ENCODE results near the gene SLC25A22. TPM values are rescaled to one million over a fixed set of nuclear protein-coding genes. Genes with fewer than 3 reads are reported as not detected.
A peak's percentile ranks its signal among the peaks of the same experiment; 100 is the strongest.

Gene SLC25A22
- total and polyA plus RNA-seq, 10 of the 15 experiments (the other 5 are each of a cell fraction or from before 2014, with no cell fraction given) = 0.27 to 27.0 (median 8.2) TPM

DNA sequence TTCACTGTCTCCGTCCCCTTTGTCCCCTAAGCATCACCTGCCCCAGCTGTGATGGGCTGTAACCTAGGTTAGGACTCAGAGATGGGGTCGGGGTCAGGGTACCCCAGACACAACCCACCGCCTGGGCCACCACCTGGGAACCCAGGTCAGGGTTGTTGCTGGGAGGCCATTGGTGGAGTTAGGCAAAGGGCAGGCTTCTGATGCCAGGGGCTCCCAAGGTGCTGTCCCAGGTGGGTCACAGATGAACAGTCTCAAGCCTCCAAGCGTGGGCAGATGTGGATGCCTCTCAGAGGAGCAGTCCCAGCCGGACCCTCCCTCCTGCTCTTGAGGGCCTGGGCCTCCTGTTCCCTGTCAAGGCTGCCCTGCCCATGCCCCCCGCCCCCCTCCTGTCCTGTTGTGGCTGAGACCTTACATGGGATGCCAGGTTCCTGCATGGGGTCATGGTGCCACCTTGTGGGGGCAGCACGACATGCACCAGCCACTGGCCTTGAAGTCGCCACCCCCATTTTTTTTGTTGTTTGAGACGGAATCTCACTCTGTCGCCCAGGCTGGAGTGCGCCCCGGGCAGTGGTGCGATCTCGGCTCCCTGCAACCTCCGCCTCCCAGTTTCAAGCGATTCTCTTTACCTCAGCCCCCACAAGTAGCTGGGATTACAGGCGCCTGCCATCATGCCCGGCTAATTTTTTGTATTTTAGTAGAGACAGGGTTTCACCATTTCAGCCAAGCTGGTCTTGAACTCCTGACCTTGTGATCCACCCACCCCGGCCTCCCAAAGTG, 32.9 kb downstream of the SLC25A22 start (continued):
- TF ChIP-seq, protein P1, sequence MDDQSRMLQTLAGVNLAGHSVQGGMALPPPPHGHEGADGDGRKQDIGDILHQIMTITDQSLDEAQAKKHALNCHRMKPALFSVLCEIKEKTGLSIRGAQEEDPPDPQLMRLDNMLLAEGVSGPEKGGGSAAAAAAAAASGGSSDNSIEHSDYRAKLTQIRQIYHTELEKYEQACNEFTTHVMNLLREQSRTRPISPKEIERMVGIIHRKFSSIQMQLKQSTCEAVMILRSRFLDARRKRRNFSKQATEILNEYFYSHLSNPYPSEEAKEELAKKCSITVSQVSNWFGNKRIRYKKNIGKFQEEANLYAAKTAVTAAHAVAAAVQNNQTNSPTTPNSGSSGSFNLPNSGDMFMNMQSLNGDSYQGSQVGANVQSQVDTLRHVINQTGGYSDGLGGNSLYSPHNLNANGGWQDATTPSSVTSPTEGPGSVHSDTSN (IDR thresholded peaks at IDR 0.05; ENCODE audit: insufficient replicate concordance, low read depth, low read length) = no peak
- TF ChIP-seq ZBED1 (IDR thresholded peaks at IDR 0.05; ENCODE audit: borderline replicate concordance) (peak; percentile 55; the same call in 1 of the 2 replicates), SPI1 (IDR thresholded peaks at IDR 0.05; ENCODE audit: borderline replicate concordance, insufficient read depth, low read depth, low read length) (no peak), CEBPB (IDR thresholded peaks at IDR 0.05; ENCODE audit: borderline replicate concordance in 1 of 2, low read depth in 2 of 2, low read length in 2 of 2) (no peak), PAX5 (IDR thresholded peaks at IDR 0.05; ENCODE audit: borderline replicate concordance, low read depth, low read length) (no peak), MEF2B (IDR thresholded peaks at IDR 0.05; ENCODE audit: partially characterized antibody, poor library complexity, severe bottlenecking) (no peak), RFX5 (IDR thresholded peaks at IDR 0.05; ENCODE audit: low read depth, low read length) (no peak), POLR2A (IDR thresholded peaks at IDR 0.05; ENCODE audit: low read depth, low read length) (peak; percentile 62), ESRRA (IDR thresholded peaks at IDR 0.05; ENCODE audit: low read length) (no peak), YBX1 (IDR thresholded peaks at IDR 0.05) (no peak), FOS (IDR thresholded peaks at IDR 0.05; ENCODE audit: borderline replicate concordance, extremely low read depth, insufficient read length) (no peak)
- TF ChIP-seq, protein P2, sequence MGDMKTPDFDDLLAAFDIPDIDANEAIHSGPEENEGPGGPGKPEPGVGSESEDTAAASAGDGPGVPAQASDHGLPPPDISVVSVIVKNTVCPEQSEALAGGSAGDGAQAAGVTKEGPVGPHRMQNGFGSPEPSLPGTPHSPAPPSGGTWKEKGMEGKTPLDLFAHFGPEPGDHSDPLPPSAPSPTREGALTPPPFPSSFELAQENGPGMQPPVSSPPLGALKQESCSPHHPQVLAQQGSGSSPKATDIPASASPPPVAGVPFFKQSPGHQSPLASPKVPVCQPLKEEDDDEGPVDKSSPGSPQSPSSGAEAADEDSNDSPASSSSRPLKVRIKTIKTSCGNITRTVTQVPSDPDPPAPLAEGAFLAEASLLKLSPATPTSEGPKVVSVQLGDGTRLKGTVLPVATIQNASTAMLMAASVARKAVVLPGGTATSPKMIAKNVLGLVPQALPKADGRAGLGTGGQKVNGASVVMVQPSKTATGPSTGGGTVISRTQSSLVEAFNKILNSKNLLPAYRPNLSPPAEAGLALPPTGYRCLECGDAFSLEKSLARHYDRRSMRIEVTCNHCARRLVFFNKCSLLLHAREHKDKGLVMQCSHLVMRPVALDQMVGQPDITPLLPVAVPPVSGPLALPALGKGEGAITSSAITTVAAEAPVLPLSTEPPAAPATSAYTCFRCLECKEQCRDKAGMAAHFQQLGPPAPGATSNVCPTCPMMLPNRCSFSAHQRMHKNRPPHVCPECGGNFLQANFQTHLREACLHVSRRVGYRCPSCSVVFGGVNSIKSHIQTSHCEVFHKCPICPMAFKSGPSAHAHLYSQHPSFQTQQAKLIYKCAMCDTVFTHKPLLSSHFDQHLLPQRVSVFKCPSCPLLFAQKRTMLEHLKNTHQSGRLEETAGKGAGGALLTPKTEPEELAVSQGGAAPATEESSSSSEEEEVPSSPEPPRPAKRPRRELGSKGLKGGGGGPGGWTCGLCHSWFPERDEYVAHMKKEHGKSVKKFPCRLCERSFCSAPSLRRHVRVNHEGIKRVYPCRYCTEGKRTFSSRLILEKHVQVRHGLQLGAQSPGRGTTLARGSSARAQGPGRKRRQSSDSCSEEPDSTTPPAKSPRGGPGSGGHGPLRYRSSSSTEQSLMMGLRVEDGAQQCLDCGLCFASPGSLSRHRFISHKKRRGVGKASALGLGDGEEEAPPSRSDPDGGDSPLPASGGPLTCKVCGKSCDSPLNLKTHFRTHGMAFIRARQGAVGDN (IDR thresholded peaks at IDR 0.05) = no peak
- TF ChIP-seq, protein P3, sequence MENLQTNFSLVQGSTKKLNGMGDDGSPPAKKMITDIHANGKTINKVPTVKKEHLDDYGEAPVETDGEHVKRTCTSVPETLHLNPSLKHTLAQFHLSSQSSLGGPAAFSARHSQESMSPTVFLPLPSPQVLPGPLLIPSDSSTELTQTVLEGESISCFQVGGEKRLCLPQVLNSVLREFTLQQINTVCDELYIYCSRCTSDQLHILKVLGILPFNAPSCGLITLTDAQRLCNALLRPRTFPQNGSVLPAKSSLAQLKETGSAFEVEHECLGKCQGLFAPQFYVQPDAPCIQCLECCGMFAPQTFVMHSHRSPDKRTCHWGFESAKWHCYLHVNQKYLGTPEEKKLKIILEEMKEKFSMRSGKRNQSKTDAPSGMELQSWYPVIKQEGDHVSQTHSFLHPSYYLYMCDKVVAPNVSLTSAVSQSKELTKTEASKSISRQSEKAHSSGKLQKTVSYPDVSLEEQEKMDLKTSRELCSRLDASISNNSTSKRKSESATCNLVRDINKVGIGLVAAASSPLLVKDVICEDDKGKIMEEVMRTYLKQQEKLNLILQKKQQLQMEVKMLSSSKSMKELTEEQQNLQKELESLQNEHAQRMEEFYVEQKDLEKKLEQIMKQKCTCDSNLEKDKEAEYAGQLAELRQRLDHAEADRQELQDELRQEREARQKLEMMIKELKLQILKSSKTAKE (IDR thresholded peaks at IDR 0.05; ENCODE audit: low read depth, poor library complexity, severe bottlenecking) = no peak
- TF ChIP-seq, protein P4, sequence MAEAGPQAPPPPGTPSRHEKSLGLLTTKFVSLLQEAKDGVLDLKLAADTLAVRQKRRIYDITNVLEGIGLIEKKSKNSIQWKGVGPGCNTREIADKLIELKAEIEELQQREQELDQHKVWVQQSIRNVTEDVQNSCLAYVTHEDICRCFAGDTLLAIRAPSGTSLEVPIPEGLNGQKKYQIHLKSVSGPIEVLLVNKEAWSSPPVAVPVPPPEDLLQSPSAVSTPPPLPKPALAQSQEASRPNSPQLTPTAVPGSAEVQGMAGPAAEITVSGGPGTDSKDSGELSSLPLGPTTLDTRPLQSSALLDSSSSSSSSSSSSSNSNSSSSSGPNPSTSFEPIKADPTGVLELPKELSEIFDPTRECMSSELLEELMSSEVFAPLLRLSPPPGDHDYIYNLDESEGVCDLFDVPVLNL (IDR thresholded peaks at IDR 0.05; ENCODE audit: low read depth, low read length) = no peak
- TF ChIP-seq, protein P5, sequence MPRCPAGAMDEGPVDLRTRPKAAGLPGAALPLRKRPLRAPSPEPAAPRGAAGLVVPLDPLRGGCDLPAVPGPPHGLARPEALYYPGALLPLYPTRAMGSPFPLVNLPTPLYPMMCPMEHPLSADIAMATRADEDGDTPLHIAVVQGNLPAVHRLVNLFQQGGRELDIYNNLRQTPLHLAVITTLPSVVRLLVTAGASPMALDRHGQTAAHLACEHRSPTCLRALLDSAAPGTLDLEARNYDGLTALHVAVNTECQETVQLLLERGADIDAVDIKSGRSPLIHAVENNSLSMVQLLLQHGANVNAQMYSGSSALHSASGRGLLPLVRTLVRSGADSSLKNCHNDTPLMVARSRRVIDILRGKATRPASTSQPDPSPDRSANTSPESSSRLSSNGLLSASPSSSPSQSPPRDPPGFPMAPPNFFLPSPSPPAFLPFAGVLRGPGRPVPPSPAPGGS (IDR thresholded peaks at IDR 0.05; ENCODE audit: borderline replicate concordance, insufficient read depth, low read depth, low read length, poor library complexity, severe bottlenecking) = no peak
- TF ChIP-seq, protein P6, sequence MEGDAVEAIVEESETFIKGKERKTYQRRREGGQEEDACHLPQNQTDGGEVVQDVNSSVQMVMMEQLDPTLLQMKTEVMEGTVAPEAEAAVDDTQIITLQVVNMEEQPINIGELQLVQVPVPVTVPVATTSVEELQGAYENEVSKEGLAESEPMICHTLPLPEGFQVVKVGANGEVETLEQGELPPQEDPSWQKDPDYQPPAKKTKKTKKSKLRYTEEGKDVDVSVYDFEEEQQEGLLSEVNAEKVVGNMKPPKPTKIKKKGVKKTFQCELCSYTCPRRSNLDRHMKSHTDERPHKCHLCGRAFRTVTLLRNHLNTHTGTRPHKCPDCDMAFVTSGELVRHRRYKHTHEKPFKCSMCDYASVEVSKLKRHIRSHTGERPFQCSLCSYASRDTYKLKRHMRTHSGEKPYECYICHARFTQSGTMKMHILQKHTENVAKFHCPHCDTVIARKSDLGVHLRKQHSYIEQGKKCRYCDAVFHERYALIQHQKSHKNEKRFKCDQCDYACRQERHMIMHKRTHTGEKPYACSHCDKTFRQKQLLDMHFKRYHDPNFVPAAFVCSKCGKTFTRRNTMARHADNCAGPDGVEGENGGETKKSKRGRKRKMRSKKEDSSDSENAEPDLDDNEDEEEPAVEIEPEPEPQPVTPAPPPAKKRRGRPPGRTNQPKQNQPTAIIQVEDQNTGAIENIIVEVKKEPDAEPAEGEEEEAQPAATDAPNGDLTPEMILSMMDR (IDR thresholded peaks at IDR 0.05 in 2 of 3, conservative IDR thresholded peaks at IDR 0.05 in 1 of 3; ENCODE audit: control insufficient read depth in 2 of 3, extremely low read depth in 1 of 3, insufficient read depth in 1 of 3, low read depth in 3 of 3, low read length in 3 of 3) = peak; percentile 64 to 84 (median 72)
